Renal cortical epithelial cell (primary cell): Measurements from ENCODE around the gene PMPCA. TPM values are rescaled to one million over a fixed set of nuclear protein-coding genes. Genes with fewer than 3 reads are reported as not detected.
"Not testable (repeated sequence)": the region's sequence is repeated elsewhere in the genome, so short reads cannot be mapped to it uniquely, and the experiment has no call there.

Experiments used
- DNase-seq: peaks from one replicate; pipeline ENCODE4 v3.0.0-alpha.2; 2011; ENCODE audit warnings: low read depth
- total RNA-seq: library from RNA; depleted of rRNA; stranded (reverse); fragments of >200 nt; gene quantifications from 2 replicates; pipeline ENCODE4 v1.2.3, GENCODE V29; 2014

The PMPCA gene
- total RNA-seq, 1 donor from 2014 or later, result 45.8 TPM

DNA sequence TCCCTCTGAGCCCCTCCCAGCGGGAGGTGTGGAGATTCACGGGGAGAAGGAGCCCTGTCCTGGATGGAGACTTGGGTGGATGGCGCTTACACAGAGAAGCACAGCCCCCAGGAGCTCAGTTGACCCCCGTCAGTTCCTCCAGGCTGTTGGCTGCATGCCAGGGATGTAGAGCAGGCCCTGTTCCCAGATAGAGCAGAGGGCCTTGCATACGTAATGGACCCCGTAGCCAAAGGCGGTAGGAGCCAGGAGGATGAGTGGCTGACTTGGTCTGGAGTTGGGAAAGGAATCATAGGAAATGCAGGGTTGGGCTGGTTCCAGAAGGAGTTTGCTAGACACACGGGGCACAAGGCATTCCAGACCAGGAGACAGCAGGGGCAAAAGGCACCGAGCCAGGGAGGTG, 2.5 kb downstream of the PMPCA start:
- no peak for DNase-seq

GRCh38 chr9:136416427-136416826, 6.0 kb downstream of the PMPCA start:
- no peak for DNase-seq

- DNase-seq, result no peak
These were observed 6.5 kb downstream of the PMPCA start for GRCh38 chr9:136416914-136417313.

- DNase-seq, result no peak
These were observed 8.0 kb downstream of the PMPCA start for GRCh38 chr9:136418182-136419091.

DNA sequence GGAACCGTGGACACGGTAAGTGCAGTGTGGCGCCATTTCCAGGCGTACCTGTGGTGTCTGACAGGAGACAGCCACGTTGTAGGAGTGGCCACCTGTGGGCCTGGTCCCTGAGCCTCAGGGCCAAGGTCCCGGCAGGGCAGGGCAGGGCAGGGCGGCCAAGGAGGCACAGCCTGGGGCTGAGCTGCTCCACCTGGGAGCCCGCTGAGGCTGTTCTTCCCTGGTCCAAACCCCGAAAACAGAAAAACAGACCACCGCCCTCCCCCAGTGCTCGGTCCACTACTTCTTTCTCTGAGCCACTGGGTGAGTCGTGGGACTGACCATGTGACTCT, 8.6 kb downstream of the PMPCA start:
- no peak for DNase-seq

DNA sequence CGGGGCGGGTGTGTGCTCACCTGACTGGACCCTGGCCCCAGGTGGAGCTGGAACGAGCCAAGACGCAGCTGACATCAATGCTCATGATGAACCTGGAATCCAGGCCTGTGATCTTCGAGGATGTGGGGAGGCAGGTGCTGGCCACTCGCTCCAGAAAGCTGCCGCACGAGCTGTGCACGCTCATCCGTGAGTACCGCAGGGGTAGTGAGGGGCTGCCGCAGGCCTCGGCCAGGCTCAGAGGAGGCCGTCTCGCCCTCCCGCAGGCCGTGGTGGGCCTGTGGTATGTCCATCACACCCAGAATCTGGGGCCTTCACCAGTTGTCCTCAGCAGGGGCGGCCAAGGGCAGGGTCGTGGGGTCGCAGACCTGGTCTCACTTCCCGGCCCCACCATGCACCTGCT, 11.3 kb downstream of the PMPCA start:
- no peak for DNase-seq

DNA sequence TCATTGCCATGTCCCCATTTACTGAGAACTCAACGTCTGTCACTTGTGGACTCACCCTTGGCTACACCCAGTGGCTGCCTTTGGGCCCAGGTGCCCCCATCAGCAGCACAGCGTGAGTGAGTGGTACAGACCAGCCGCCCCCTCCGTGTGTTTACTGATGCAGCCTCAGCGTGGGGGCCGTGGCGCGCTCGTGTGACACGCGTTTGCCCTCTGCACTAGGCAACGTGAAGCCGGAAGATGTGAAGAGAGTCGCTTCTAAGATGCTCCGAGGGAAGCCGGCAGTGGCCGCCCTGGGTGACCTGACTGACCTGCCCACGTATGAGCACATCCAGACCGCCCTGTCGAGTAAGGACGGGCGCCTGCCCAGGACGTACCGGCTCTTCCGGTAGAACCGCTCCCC, 12.4 kb downstream of the PMPCA start:
- DNase-seq, result no peak

DNA sequence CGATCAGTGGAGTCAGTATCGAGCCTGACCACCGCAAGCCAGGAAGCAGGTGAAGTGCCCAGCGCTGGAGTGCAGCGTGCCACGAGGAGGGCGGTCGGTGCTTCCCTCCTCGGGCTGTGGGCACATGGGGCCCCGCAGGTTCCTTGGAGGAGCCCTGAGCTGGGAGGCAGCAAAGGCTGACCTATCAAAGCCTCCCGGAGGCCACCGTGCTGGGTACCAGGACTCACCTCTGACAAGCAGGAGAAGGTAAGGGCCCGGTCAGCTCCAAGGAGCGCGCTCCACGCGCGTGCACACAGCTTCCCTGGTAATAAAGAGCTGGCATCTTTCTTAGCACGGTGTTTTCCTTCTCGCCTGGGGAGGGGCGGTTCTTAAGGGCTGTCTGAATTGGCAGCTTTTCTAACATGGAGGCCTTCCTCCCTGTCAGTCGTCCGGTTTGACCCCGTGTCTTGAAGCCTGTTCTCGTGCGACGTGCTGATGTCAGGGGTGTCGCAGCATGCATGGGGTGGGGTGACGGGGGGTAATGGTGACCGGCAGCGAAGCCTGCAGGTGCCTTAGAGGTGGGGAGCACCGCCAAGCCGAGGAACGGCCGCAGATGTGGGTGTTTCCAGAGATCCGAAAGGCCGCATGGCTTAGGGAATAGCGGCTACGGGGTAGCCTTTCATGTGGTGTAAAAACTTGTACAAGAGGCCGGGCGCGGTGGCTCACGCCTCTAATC, 13.1 kb downstream of the PMPCA start:
- DNase-seq, result no peak

DNA sequence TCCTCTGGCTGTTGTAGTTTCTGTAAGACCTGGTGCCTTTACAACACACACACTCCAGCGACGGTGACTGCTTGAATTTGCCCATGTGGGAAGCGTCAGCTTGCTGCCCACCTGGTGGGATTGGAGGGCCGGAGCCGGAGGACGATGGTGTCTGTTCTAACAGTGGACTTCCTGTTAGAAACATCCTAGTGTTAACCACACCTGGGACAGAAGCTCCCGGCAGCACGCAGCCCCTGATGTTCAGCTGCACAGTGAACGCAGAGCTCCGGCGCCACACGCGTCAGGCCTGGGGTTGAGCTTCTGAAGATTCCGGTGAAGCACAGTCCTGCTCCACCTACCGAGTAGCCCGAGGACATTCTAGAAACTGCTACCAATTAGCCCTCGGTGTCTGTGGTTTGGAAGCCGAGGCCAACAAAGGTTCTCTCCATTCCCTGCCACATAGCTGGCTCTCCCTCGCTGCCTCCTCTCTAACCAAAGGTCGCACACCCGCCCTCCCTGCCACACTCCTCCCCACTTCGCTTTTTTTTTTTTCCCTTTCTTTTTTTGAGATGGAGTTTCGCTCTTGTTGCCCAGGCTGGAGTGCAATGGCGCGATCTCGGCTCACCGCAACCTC, 14.4 kb downstream of the PMPCA start:
- no peak for DNase-seq

DNA sequence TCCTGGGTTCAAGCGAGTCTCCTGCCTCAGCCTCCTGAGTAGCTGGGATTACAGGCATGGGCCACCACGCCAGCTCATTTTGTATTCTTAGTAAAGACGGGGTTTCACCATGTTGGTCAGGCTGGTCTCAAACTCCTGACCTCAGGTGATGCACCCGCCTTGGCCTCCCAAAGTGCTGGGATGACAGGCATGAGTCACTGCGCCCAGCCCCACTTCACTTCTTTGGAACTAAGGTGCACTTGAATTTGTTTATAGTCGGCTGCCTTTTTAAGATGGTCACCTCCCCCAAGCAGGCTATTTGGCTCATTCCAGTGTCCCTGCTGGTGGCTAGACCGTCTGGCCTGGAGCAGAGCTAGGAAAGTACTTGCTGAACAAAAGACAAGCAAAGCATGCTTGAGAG, 14.9 kb downstream of the PMPCA start:
- not testable (repeated sequence) for DNase-seq

DNA sequence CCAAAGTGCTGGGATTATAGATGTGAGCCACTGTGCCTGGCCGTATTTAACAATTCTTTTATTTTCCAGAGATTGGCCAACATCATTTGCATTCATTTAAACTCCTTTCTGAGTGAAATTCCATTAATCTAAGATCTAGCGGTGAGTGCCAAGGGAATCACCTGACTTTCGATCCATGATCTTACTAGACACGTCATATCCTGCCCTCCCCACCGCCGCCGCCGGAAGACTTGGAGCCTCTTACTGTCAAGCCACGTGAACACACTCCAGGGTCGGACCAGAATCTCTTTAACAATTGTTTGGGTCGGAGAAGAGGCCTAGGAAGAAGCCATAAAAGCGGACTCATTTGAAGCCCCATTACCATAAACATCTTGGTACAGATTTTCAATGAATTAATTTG, 16.3 kb downstream of the PMPCA start:
- no peak for DNase-seq

GRCh38 chr9:136429075-136429628, 18.7 kb downstream of the PMPCA start:
- no peak for DNase-seq

DNA sequence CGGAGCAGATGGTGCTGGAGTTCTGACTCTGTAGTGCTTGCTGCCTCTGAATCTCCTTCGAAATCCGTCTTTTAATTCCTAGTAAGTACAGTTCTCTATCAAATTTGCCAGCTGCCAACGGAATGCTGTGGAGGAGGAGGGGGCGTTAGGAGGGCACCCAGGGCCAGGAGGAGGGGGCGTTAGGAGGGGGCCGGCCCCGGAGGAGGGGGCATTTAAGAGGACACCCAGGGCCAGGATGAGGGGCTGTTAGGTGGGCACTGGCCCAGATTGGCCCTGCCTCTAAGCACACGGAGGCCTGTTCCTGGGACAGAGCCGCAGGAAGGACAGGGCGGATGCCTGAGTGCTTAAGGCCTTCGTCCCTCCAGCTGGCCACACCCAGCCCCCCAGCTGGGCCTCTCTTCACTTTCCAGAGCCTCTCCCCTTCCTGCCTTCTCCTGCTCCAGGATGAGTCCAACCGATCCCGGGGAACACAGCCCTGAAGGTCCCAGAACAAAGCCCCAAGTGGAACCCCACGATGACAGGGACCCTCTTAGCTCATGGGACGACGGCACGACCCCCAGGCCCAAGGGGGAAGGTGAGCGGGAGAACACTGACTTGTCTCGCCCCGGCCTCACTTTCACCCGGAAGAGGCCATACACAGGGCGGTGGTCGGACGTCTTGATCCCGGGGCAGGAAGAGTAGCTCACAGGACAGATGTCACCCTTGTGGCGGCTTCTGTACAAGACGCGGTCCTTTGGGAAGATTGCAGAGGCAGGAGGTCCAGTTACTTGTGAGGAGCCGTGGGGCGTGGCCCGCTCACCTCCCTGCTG, 19.4 kb downstream of the PMPCA start:
- no peak for DNase-seq

DNA sequence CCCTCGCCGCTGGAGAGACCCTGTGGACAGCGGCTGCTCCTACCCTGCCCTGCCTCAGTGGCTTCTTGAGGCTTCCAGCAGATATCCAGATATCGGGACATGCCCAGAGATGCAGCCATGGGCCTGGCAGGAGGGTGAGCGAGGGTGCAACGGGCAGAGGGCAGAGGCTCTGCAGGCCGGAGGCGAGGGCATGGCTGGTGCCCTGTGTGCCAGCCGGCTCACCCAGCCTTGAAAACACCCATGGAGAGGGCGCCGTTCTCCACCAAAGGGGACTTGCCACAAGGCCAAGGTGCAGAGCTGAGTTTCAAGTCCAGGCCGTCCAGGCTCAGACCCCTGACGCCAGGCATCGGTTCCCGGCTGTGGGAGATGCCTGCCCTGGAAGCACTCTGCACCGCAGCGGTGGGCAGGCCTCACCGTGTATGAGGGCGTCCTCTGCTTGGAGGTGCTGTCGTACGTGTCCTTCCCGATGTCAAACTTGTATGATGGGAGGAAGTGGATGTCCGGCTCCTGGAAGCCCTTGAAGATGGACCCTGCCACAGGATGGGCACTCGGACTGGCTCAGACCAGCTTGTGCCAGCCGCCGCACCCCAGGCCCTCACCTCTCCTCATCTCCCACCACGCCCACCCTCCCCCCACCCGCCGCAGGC, 20.3 kb downstream of the PMPCA start:
- DNase-seq, result no peak

DNA sequence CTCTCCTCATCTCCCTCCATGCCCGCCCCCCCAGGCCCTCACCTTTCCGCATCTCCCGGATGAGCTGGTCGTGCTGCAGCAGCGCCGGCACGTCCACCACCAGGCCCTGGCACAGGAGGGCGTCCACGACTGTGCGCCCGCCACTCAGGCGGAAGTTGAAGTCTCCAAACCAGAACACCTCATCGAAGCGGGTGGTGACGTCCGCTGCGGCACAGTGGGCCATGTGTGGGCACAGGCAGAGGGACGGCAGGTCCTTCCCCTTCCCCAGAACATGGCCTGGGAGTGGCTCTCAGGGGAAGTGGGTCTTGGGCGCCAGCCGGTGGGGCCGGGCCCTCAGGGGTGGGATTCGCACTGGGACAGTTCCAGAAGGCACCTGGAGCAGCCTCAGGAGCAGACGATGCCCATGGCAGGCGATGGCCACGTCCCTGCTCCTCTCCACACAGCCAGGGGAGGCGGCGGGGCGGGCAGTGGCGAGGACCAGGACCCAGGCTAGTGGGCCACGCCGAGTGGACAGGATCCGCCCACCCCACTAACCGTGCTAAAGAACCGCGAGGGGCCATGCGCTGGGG, 21.4 kb downstream of the PMPCA start:
- DNase-seq, result no peak

- no peak for DNase-seq
These were observed 22.1 kb downstream of the PMPCA start for GRCh38 chr9:136432591-136432990.

DNA sequence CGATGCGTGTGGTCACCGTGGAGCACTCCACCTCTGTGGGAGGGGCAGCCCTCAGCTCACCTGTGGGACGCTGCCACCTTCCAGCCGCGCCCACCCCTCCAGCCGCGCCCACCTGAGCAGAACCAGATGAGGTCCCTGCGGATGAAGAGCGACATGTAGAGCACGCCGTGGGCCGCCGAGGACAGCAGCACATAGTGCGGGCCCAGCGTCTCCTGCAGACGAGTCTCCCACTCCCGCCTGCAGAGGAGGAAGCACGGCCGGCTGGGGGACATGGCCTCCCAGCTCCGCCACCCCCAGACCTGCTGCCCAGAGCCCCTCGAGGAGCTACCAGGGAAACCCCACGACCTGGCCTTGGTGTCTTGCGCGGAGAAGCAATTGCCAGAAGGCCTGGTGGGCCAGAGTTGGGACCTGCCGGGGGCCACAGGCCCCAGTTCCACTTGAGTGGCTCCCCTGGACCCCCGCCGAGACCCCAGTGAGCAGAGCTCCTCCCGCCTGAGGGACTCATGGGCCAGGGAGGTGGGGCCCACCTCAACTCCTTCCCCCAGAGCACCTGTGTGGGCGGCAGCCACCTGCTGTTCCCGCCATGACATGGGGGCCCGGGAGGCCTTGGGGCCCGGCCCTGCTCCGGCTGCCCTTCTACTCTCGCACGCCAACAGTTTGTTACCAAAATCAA, 22.7 kb downstream of the PMPCA start:
- no peak for DNase-seq

DNA sequence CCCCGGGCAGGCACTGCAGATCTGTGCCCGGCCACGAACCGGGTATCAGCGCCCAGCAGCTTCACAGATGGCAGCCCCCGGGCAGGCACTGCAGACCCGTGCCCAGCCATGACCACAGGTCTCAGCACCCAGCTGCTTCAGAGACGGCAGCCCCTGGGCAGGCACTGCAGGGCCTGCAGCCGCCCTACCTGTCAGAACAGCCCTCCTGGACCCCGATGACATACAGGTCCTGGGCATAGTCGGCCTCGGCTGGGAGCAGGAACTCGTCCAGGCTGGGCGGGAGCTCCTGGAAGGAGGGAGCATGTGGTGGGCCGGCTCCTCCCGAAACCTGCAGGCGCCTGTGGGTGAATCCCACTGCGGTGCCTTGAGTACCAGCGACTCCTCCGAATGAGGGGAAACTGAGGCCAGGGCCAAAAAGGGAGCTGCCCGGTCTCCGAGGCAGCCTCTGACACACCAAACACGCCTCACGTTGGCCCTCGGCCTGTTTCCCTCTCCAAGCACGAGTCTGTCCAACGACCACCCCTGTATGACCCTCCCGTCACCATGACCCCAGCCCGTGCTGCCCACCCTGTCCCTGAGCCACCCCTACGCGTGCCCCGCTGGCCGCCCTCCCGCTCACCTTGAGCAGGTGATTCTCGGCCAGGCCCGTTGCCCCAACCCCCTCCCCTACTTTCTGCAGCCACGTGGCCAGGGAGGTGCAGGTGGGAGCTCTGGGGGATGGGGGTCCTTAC, 23.6 kb downstream of the PMPCA start:
- DNase-seq, result no peak

DNA sequence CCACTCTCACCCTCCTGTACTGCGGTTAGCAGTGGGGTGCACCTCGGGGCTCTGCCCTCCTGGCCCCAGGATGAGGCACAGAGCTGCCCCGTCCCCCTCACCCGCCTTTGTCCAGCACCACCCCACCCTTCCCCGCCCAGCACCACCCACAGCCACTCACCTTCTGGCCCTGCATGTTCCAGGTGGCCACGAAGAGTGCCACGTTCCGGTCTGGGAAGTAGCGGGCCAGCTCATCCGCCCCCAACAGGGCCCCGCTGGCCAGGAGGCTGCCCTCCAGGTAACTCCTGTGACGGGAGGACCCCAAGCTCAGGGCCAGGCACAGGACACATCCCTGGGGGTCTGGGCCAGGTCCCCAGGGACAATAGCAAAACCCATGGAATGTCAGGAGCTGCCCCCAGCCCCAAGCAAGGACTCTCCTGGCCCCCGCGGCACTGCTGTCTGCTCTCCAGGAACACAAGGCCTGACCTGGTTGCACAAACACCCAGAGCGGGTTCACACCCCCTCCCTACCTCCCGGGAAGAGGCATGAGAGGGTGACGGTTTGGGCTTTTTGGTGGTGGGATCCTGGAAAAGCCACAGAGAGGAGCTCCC, 24.2 kb downstream of the PMPCA start:
- DNase-seq, result no peak
